Activated naive CD8-positive, alpha-beta T cell treated with anti-CD3 and anti-CD28 coated beads, Interleukin-2, amount 10 ng/mL, durations not matched to agents 7 days and 5 days (primary cell): ENCODE measurements around the gene SPG7. TPM values are rescaled to one million over a fixed set of nuclear protein-coding genes. Genes with fewer than 3 reads are reported as not detected.
"Not testable (repeated sequence)": the region's sequence is repeated elsewhere in the genome, so short reads cannot be mapped to it uniquely, and the experiment has no call there.

Source experiments
- ATAC-seq: fragments of 150-1000 bp; cut with Tn5 transposase; one replicate; pipeline ENCODE4 v1.10.0; 2021; ENCODE audit warnings: low read depth, moderate library complexity
- POLR2A ChIA-PET: fragments of 350-600 bp; sonication (Branson Sonifier 250); formaldehyde crosslinking; loops from one replicate; lab custom pipeline; 2021; ENCODE audit warnings: antibody characterized with exemption; lab: Charles Lee
- DNase-seq: peaks from one replicate; pipeline ENCODE4 v3.0.0; 2021
- H3K27ac Mint-ChIP-seq: one replicate; pipeline ENCODE4 v1.8.0; 2022; ENCODE audit warnings: mild to moderate bottlenecking, mixed read lengths
- H3K27me3 Mint-ChIP-seq: one replicate; pipeline ENCODE4 v1.8.0; 2022; ENCODE audit warnings: mild to moderate bottlenecking, moderate library complexity, mixed read lengths
- H3K36me3 Mint-ChIP-seq: one replicate; pipeline ENCODE4 v1.8.0; 2021; ENCODE audit warnings: mild to moderate bottlenecking, mixed read lengths
- H3K4me1 Mint-ChIP-seq: one replicate; pipeline ENCODE4 v1.8.0; 2021; ENCODE audit warnings: mixed read lengths
- H3K4me3 Mint-ChIP-seq: one replicate; pipeline ENCODE4 v1.8.0; 2022; ENCODE audit warnings: mild to moderate bottlenecking, moderate library complexity, mixed read lengths
- H3K9me3 Mint-ChIP-seq: one replicate; pipeline ENCODE4 v1.8.0; 2021; ENCODE audit warnings: mixed read lengths
- total RNA-seq, 2 experiments: library from RNA; stranded (reverse); gene quantifications; one replicate each; pipeline ENCODE4 v1.2.3, GENCODE V29; 2021

Gene SPG7
- total RNA-seq, result 100 to 1,000 TPM; 112 to 113 TPM

DNA sequence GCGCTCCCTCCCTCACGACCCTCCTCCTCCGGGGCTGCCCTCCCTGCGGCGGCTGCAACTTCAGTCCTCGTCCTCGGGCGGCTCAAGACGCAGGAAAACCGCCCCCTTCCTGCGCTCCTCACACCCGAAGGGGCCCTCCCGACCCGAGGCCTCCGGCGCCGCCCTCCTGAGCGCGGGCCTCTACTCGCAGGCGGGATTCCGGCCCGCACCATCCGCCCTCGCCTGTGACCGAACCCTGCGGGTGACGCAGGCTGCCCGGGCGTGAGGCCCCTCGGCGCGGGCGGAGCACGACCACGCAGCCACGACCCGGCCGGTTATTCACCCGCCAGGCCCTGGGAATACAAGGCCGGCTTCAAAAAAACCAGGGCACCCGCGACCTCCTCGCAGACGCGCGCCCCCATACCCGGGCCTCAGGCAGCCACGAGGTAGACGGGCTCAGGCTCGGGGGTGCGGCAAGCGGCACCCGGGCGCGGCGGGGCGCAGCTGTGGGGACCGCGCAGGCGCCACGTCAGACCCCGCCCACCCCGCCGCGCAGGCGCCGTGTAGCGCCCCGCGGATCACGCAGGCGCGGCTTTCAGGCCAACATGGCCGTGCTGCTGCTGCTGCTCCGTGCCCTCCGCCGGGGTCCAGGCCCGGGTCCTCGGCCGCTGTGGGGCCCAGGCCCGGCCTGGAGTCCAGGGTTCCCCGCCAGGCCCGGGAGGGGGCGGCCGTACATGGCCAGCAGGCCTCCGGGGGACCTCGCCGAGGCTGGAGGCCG, at the start of gene SPG7:
Gene SPG7, plus strand, starts transcription at position 570 of the 757 bp plus-strand sequence. Its CDS starts 15 bp downstream, at position 585.
- ATAC-seq (peak; percentile 79), DNase-seq (peak; percentile 98)
- Mint-ChIP-seq H3K4me1 (peaks cover 29% of the 10 kb centered on the region), H3K9me3 (no peaks in the 10 kb centered on the region), H3K36me3 (peaks cover 4% of the 10 kb centered on the region), H3K27ac (peak within 1 kb of the TSS; percentile 95), H3K27me3 (no peaks in the 10 kb centered on the region), H3K4me3 (peak within 1 kb of the TSS; percentile 94)
- POLR2A ChIA-PET, result interaction anchor here (0.5 to 6.2 kb wide), 27 partner anchors 12 to 365 kb away, joined by 3 to 88 read pairs (median 4); partner anchors contain the start of genes ANKRD11, TCF25 and ZNF778

DNA sequence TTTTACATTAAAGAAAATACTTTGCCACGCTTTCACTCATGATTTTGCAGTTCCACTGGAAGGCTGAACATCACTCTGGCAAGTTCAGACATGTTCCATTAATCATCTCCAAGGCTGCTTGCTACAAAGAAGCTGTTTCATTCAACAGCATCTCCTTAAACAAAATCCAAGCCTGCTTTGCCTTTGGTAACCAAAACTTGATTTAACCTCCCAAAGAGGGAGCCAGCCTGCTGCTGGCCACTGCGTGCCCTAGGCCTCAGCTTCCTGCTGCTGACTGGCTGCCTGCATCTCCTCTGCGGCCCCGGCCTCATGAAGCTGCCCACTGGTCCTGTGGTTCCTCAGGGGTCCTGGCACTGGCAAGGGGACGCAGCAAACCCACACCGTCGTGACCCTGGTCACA, 49.7 kb upstream of the SPG7 start:
- Mint-ChIP-seq H3K4me1 (peaks cover 47% of the 10 kb centered on the region), H3K4me3 (no peak overlapping the region), H3K36me3 (peaks cover 20% of the 10 kb centered on the region), H3K27me3 (no peaks in the 10 kb centered on the region), H3K9me3 (no peaks in the 10 kb centered on the region), H3K27ac (no peak overlapping the region)
- POLR2A ChIA-PET, result interaction anchor here (0.7 kb wide), 1 partner anchor 50 kb away, joined by 3 read pairs; no protein-coding TSS in a partner anchor
- DNase-seq (no peak), ATAC-seq (no peak)

DNA sequence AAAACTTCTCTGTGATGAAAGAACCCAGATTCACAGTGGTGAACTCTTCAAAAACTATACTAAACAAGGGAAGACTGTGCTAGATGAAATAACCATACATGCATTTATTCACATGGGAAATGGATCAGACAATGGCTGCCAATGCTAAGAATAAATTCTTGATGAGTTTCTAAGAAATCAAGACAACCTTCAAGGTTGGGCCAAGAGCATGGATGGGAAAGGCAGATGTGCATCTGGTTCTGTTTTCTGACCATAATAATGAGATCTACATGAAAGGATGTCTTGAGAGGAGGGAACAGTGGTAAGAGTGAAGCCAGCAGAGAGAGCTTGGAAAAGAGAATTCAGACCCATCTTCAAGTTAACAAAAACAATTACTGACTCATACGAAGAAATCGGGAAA, 49.2 kb upstream of the SPG7 start:
- POLR2A ChIA-PET, result interaction anchor here (0.5 kb wide), 1 partner anchor 12 kb away, joined by 3 read pairs; no protein-coding TSS in a partner anchor
- ATAC-seq (no peak), DNase-seq (no peak)
- peaks cover 43% of the 10 kb centered on the region for H3K4me1 Mint-ChIP-seq
- peak overlapping the region; percentile 21 for H3K27ac Mint-ChIP-seq
- H3K4me3 Mint-ChIP-seq, result no peak overlapping the region
- H3K9me3 Mint-ChIP-seq, result no peaks in the 10 kb centered on the region
- no peaks in the 10 kb centered on the region for H3K27me3 Mint-ChIP-seq
- peaks cover 19% of the 10 kb centered on the region for H3K36me3 Mint-ChIP-seq

- ATAC-seq, result no peak
- Mint-ChIP-seq H3K4me1 (peaks cover 43% of the 10 kb centered on the region), H3K27me3 (no peaks in the 10 kb centered on the region)
Measured at GRCh38 chr16:89460556-89460955, 47.6 kb upstream of the SPG7 start.

DNA sequence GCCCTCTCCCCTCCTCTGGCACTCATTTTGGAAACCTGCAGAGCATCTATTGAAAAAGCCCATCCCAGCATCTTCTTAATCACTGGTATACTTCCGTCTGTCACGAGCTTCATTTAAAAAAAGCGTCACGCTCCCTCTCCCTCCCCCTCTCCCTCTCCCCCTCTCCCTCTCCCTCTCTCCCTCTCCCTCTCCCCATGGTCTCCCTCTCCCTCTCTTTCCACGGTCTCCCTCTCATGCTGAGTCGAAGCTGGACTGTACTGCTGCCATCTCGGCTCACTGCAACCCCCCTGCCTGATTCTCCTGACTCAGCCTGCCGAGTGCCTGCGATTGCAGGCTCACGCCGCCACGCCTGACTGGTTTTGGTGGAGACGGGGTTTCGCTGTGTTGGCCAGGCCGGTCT, 46.3 kb upstream of the SPG7 start:
- ATAC-seq, H3K4me3 Mint-ChIP-seq, H3K27me3 Mint-ChIP-seq, H3K9me3 Mint-ChIP-seq, H3K27ac Mint-ChIP-seq, POLR2A ChIA-PET, DNase-seq: not testable (repeated sequence)
- H3K36me3 Mint-ChIP-seq, result peaks cover 21% of the 10 kb centered on the region
- H3K4me1 Mint-ChIP-seq, result peaks cover 40% of the 10 kb centered on the region

More at GRCh38 chr16:89460556-89460955, 47.6 kb upstream of the SPG7 start:
- H3K4me3 Mint-ChIP-seq, result no peak overlapping the region
- peaks cover 18% of the 10 kb centered on the region for H3K36me3 Mint-ChIP-seq
- no peaks in the 10 kb centered on the region for H3K9me3 Mint-ChIP-seq
- DNase-seq, result no peak
- H3K27ac Mint-ChIP-seq, result no peak overlapping the region
- POLR2A ChIA-PET, result no interaction called here

DNA sequence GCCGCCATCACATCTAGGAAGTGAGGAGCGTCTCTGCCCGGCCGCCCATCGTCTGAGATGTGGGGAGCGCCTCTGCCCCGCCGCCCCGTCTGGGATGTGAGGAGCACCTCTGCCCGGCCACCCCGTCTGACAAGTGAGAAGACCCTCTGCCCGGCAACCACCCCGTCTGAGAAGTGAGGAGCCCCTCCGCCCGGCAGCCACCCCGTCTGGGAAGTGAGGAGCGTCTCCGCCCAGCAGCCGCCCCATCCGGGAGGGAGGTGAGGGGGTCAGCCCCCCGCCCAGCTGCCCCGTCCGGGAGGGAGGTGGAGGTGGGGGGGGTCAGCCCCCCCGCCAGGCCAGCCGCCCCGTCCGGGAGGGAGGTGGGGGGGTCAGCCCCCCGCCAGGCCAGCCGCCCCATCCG, 45.6 kb upstream of the SPG7 start:
- peaks cover 24% of the 10 kb centered on the region for H3K36me3 Mint-ChIP-seq
- H3K27me3 Mint-ChIP-seq, ATAC-seq, DNase-seq, H3K4me3 Mint-ChIP-seq, POLR2A ChIA-PET, H3K27ac Mint-ChIP-seq, H3K9me3 Mint-ChIP-seq: not testable (repeated sequence)
- H3K4me1 Mint-ChIP-seq, result peaks cover 39% of the 10 kb centered on the region

DNA sequence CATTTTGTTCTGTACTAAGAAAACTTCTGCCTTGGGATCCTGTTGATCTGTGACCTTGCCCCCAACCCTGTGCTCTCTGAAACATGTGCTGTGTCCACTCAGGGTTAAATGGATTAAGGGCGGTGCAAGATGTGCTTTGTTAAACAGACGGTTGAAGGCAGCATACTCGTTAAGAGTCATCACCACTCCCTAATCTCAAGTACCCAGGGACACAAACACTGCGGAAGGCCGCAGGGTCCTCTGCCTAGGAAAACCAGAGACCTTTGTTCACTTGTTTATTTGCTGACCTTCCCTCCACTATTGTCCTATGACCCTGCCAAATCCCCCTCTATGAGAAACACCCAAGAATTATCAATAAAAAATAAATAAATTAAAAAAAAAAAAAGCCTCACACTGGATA, 44.9 kb upstream of the SPG7 start:
- DNase-seq, H3K27ac Mint-ChIP-seq, H3K27me3 Mint-ChIP-seq, POLR2A ChIA-PET, H3K9me3 Mint-ChIP-seq, ATAC-seq, H3K4me3 Mint-ChIP-seq: not testable (repeated sequence)
- peaks cover 38% of the 10 kb centered on the region for H3K4me1 Mint-ChIP-seq
- H3K36me3 Mint-ChIP-seq, result peaks cover 26% of the 10 kb centered on the region

DNA sequence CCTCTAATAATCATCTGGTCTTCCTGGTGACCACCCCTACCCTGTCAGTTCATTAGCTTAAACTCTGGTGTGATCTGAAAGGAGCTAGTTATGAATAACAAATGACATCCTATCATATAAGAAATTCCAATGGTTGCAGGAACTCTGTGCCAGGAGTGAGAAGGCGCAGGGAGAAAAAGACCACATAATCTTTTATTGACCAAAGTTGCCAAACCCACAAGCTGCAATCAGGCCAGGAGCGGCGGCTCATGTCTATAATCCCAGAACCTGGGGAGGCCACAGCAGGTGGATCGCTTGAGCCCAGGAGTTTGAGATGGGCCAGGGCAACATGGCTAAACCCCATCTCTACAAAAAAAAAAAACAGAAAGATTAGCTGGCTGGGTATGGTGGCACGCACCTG, 41.3 kb upstream of the SPG7 start:
- H3K27ac Mint-ChIP-seq, result no peak overlapping the region
- POLR2A ChIA-PET, result interaction anchor here (0.6 to 1.8 kb wide), 4 partner anchors 10 to 294 kb away, joined by 3 to 4 read pairs (median 4); no protein-coding TSS in a partner anchor

DNA sequence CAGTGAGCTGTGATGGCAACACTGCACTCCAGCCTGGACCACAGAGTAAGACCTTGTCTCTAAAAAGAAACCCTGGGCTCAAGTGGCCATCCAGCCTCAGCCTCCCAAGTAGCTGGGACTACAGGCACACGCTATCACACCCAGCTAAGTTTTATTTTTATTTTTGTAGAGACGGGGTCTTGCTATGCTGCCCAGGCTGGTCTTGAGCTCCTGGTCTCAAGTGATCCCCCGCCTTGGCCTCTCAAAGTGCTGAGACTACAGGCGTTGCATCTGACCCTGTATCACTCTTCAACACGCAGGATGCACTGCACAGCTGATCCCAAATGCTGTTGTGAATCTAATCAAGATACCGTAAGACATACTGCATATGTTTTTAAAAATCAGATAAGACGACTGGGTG, 40.8 kb upstream of the SPG7 start:
- H3K4me1 Mint-ChIP-seq, result peaks cover 35% of the 10 kb centered on the region
- no peak overlapping the region for H3K27ac Mint-ChIP-seq
- no peak for ATAC-seq
- H3K27me3 Mint-ChIP-seq, result no peaks in the 10 kb centered on the region
- H3K9me3 Mint-ChIP-seq, result no peaks in the 10 kb centered on the region
- no peak overlapping the region for H3K4me3 Mint-ChIP-seq
- peaks cover 29% of the 10 kb centered on the region for H3K36me3 Mint-ChIP-seq
- DNase-seq, result no peak
- POLR2A ChIA-PET, result interaction anchor here (0.6 to 1.8 kb wide), 4 partner anchors 9 to 294 kb away, joined by 3 to 4 read pairs (median 4); no protein-coding TSS in a partner anchor

More for the DNA sequence above, 41.3 kb upstream of the SPG7 start:
- no peak for ATAC-seq
- Mint-ChIP-seq H3K9me3 (no peaks in the 10 kb centered on the region), H3K4me1 (peaks cover 30% of the 10 kb centered on the region), H3K36me3 (peaks cover 28% of the 10 kb centered on the region), H3K27me3 (no peaks in the 10 kb centered on the region), H3K4me3 (no peak overlapping the region)
- DNase-seq, result no peak

- no peaks in the 10 kb centered on the region for H3K9me3 Mint-ChIP-seq
- POLR2A ChIA-PET, result interaction anchor here (0.6 to 2.5 kb wide), 3 partner anchors 12 to 219 kb away, joined by 3 to 6 read pairs (median 3); partner anchors contain the start of gene ANKRD11
- ATAC-seq (no peak), DNase-seq (no peak)
- H3K4me3 Mint-ChIP-seq, result peak overlapping the region; percentile 26
- H3K36me3 Mint-ChIP-seq, result peaks cover 35% of the 10 kb centered on the region
- peak overlapping the region; percentile 34 for H3K27ac Mint-ChIP-seq
- no peaks in the 10 kb centered on the region for H3K27me3 Mint-ChIP-seq
- H3K4me1 Mint-ChIP-seq, result peaks cover 52% of the 10 kb centered on the region
Measured at GRCh38 chr16:89472711-89473075, 35.5 kb upstream of the SPG7 start.

GRCh38 chr16:89473136-89473712, 35.0 kb upstream of the SPG7 start:
- POLR2A ChIA-PET, result interaction anchor here (0.6 to 2.5 kb wide), 3 partner anchors 12 to 220 kb away, joined by 3 to 6 read pairs (median 3); partner anchors contain the start of gene ANKRD11
- peaks cover 33% of the 10 kb centered on the region for H3K36me3 Mint-ChIP-seq
- H3K27ac Mint-ChIP-seq, result peak overlapping the region; percentile 8
- no peaks in the 10 kb centered on the region for H3K27me3 Mint-ChIP-seq
- ATAC-seq, result no peak
- peak overlapping the region; percentile 9 for H3K4me3 Mint-ChIP-seq
- peaks cover 55% of the 10 kb centered on the region for H3K4me1 Mint-ChIP-seq
- no peak for DNase-seq
- H3K9me3 Mint-ChIP-seq, result no peaks in the 10 kb centered on the region

DNA sequence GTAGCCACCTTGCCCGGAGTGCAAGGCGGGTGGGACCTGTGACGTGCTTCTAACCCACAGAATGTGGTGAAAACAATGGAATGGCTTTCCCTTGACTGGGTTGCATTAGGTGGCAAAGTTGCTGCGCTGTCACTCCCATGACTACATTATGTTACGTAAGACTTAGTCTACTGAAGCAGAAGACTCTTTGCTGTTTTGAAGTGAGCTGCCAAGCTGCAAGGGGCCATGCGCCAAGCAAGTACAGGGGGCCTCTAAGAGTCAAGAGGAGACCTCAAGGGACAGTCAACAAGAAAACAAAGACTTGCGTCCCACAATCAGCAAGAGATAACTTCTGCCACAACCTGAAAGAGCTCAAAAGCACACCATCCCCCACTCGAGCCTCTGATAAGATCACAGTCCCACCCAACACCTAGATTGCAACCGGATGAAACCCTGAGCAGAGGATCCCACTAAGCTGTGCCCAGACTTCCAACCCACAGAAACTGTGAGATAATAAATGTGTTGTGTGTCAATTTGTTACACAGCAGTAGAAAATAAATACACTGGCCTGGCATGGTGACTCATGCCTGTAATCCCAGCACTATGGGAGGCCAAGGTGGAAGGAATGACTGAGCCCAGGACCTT, 34.3 kb upstream of the SPG7 start:
- Mint-ChIP-seq H3K36me3 (peaks cover 33% of the 10 kb centered on the region), H3K27me3 (no peaks in the 10 kb centered on the region), H3K4me1 (peaks cover 62% of the 10 kb centered on the region), H3K4me3 (peak overlapping the region; percentile 43), H3K27ac (peak overlapping the region; percentile 27), H3K9me3 (no peaks in the 10 kb centered on the region)
- ATAC-seq (no peak), DNase-seq (no peak)
- POLR2A ChIA-PET, result interaction anchor here (0.7 to 2.5 kb wide), 3 partner anchors 9 to 16 kb away, joined by 3 to 6 read pairs (median 3); partner anchors contain the start of gene ANKRD11

DNA sequence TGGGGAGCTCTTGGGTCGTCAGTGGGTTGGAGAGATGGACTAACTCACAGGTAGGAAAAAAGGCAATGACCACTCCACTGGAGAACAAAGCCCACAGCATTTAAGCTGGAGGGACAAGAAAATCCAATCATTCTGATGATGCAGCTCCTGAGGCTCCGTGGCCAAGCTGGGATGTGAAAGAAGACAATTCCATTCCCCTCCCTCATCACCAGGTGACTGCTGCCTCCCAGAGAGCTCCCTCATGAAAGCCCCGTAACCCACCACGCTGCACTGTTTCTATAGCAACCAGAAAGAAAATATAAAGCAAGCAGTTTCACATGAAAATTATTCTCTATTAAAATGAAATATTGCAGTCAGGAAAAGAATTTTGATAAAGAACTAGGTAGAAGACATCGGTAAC, 33.1 kb upstream of the SPG7 start:
- no peak overlapping the region for H3K4me3 Mint-ChIP-seq
- no peaks in the 10 kb centered on the region for H3K9me3 Mint-ChIP-seq
- H3K4me1 Mint-ChIP-seq, result peaks cover 65% of the 10 kb centered on the region
- H3K36me3 Mint-ChIP-seq, result peaks cover 27% of the 10 kb centered on the region
- POLR2A ChIA-PET, result no interaction called here
- H3K27me3 Mint-ChIP-seq, result no peaks in the 10 kb centered on the region
- DNase-seq, result no peak
- no peak overlapping the region for H3K27ac Mint-ChIP-seq
- no peak for ATAC-seq
